Suprapubic skin (tissue), 4 donors: ENCODE results near the gene MSRB1. TPM values are rescaled to one million over a fixed set of nuclear protein-coding genes. Genes with fewer than 3 reads are reported as not detected.

ENCODE experiments used
- DNase-seq, 2 donors: peaks; one replicate each; pipeline ENCODE4 v3.0.0-alpha.2; 2019; ENCODE audit warnings: low spot score in 2 of 2
- H3K27ac ChIP-seq: fragments of 200-600 bp; sonication (generic); one replicate; pipeline ENCODE4 v1.5.1; 2019
- H3K27me3 ChIP-seq: fragments of 200-600 bp; sonication (generic); one replicate; pipeline ENCODE4 v1.5.1; 2019
- H3K36me3 ChIP-seq: fragments of 200-600 bp; sonication (generic); one replicate; pipeline ENCODE4 v1.5.1; 2019
- H3K4me1 ChIP-seq: fragments of 200-600 bp; sonication (generic); one replicate; pipeline ENCODE4 v1.5.1; 2019
- H3K4me3 ChIP-seq: fragments of 200-600 bp; sonication (generic); one replicate; pipeline ENCODE4 v1.5.1; 2019; ENCODE audit warnings: mild to moderate bottlenecking
- H3K9me3 ChIP-seq: fragments of 200-600 bp; sonication (generic); one replicate; pipeline ENCODE4 v1.5.1; 2019
- EP300 ChIP-seq: sonication (generic); formaldehyde crosslinking; IDR thresholded peaks from one replicate; pipeline ENCODE4 v1.6.1; 2017; ENCODE audit warnings: antibody characterized with exemption
- POLR2A ChIP-seq, 2 donors: fragments of 450-650 bp; IDR thresholded peaks; one replicate each; pipeline ENCODE4 v1.6.1; 2017; ENCODE audit warnings: antibody characterized with exemption in 2 of 2, mild to moderate bottlenecking in 2 of 2, moderate library complexity in 2 of 2
- POLR2AphosphoS5 ChIP-seq, 3 donors: sonication (generic); formaldehyde crosslinking; IDR thresholded peaks; one replicate each; pipeline ENCODE4 v1.6.1; 2017; ENCODE audit warnings: antibody characterized with exemption in 3 of 3
- WGBS: methylation state at CpG from one replicate; pipeline ENCODE4 v1.1.5; 2018; 5-methylcytosine and 5-hydroxymethylcytosine counted together
- total RNA-seq, 4 donors: library from RNA; depleted of rRNA; stranded (reverse); fragments of >200 nt; gene quantifications; one replicate each; pipeline ENCODE4 v1.1.0, GENCODE V29; 2016
- TF ChIP-seq, protein P1 (sequence below), 2 donors: fragments of 200-600 bp in 1 of 2; fragments of 450-650 bp in 1 of 2; sonication (generic) in 1 of 2; IDR thresholded peaks; one replicate each; pipeline ENCODE4 v1.5.1; 2016 to 2019; ENCODE audit warnings: antibody characterized with exemption in 2 of 2, mild to moderate bottlenecking in 1 of 2, moderate library complexity in 1 of 2

The MSRB1 gene
- total RNA-seq, 4 donors from 2014 or later, result 14.9 to 28.6 (median 23.5) TPM

DNA sequence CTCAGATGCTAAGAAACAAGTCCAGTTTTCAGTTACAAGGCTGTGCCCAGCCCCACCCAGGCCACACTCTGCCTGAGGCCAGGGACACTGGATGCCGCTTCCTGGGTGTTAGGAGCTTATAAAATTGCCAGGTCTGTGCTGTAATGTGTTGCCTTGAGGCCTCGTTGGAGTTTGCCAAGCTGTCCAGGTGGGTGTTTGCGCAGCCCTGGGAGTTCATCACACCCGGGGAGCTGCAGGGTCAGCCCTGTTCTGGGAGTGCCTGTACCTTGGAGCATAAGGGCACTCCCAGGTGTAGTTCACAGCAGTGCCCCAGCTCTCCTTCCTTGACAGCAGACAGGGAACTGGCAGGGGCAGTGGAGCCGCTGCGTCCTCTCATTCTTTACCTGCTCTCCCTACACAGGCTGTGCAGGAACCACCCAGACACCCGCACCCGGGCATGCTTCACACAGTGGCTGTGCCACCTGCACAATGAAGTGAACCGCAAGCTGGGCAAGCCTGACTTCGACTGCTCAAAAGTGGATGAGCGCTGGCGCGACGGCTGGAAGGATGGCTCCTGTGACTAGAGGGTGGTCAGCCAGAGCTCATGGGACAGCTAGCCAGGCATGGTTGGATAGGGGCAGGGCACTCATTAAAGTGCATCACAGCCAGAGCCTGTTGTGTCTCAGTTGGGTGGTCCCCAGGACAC lies 42.6 kb upstream of the MSRB1 start:
- no peak for DNase-seq
- H3K4me3 ChIP-seq, result no peak overlapping the region
- TF ChIP-seq, protein P1, sequence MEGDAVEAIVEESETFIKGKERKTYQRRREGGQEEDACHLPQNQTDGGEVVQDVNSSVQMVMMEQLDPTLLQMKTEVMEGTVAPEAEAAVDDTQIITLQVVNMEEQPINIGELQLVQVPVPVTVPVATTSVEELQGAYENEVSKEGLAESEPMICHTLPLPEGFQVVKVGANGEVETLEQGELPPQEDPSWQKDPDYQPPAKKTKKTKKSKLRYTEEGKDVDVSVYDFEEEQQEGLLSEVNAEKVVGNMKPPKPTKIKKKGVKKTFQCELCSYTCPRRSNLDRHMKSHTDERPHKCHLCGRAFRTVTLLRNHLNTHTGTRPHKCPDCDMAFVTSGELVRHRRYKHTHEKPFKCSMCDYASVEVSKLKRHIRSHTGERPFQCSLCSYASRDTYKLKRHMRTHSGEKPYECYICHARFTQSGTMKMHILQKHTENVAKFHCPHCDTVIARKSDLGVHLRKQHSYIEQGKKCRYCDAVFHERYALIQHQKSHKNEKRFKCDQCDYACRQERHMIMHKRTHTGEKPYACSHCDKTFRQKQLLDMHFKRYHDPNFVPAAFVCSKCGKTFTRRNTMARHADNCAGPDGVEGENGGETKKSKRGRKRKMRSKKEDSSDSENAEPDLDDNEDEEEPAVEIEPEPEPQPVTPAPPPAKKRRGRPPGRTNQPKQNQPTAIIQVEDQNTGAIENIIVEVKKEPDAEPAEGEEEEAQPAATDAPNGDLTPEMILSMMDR (IDR thresholded peaks at IDR 0.05), result no peak
- TF ChIP-seq POLR2AphosphoS5 (IDR thresholded peaks at IDR 0.05), result no peak
- TF ChIP-seq EP300, result no peak
- TF ChIP-seq POLR2A (IDR thresholded peaks at IDR 0.05), result no peak
- 81% methylated on average over 13 of the region's 14 CpGs for WGBS
- peaks cover 30% of the 10 kb centered on the region for H3K27me3 ChIP-seq
- H3K9me3 ChIP-seq, result no peaks in the 10 kb centered on the region
- peaks cover 12% of the 10 kb centered on the region for H3K36me3 ChIP-seq
- peaks cover 57% of the 10 kb centered on the region for H3K4me1 ChIP-seq
- H3K27ac ChIP-seq, result no peak overlapping the region

DNA sequence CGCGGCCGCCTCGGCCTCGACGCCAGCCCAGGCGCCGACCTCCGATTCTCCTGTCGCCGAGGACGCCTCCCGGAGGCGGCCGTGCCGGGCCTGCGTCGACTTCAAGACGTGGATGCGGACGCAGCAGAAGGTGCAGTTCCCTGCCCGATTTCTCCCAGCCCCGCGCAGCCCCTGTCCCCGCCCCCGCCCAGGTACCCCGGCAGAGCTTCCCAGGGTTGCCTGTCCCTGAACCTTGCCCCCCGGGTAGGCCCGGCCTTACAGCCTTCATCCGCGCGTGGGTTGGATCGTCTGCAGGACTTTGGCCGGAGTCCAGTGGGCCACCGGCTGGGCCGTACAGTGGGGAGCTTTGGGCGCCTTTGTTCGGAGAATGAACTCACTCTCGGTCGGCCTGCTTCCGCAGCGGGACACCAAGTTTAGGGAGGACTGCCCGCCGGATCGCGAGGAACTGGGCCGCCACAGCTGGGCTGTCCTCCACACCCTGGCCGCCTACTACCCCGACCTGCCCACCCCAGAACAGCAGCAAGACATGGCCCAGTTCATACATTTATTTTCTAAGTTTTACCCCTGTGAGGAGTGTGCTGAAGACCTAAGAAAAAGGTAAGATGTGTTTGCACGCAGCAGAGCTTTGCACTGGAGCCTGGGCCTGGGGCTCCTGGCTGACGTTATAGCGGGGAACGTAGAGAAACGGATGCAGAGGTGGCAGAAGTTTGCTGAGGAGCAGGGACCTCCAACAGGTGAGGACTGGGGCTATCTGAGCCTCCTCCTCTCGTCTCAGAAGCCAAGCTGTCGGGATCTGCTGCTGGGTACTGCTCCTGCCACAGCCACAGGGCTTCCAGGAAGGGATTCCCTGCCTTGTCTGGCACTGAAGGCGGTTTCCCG lies 41.6 kb upstream of the MSRB1 start:
- H3K9me3 ChIP-seq, result no peaks in the 10 kb centered on the region
- H3K4me1 ChIP-seq, result peaks cover 58% of the 10 kb centered on the region
- WGBS, result 19% methylated on average over 15 of the region's 58 CpGs
- peaks cover 12% of the 10 kb centered on the region for H3K36me3 ChIP-seq
- peaks cover 21% of the 10 kb centered on the region for H3K27me3 ChIP-seq
- DNase-seq, result no peak
- TF ChIP-seq EP300 (no peak), POLR2A (IDR thresholded peaks at IDR 0.05) (no peak), POLR2AphosphoS5 (IDR thresholded peaks at IDR 0.05) (no peak)
- TF ChIP-seq, protein P1 (IDR thresholded peaks at IDR 0.05), result no peak
- peak overlapping the region; percentile 74 for H3K4me3 ChIP-seq
- peak overlapping the region; percentile 74 for H3K27ac ChIP-seq

DNA sequence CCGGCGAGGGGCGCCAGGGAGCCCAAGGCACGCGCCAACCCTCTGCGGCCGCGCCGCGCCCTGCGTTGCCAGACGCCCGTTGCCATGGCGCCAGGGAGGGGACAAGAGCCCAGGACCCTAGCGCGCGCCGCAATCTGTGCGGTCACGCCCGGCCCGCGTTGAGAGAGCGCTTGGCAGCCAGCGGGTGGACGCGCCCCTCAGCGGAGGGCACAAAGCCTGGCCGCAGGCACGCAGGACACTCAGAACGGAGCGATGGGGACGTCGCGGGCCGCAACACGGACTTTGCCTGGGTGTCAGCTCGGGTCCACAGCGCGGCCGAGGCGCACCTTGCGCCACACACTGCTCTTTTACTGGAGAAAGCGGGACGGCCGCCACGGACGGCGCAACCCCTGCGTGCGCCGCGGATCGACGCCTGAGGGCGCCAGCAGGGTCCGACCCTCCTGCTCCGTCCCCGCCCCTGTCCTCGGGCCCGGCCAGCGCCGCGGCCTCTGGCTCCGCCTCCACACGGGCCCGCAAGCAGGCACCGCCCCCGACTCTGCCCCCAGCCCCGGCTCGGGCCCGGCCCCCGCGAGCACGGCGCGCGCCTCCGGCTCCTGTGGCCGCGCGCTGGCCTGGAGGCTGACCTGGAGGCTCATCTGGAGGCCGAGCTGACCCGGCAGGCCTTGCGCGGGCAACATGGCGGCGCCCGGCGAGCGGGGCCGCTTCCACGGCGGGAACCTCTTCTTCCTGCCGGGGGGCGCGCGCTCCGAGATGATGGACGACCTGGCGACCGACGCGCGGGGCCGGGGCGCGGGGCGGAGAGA lies 40.7 kb upstream of the MSRB1 start, which contains the start of gene GFER:
TSS of gene GFER (plus strand) at position 650 of the 803 bp plus-strand sequence. CDS start at position 676, 26 bp downstream.
- Histone ChIP-seq H3K4me3 (peak within 1 kb of the TSS; percentile 74), H3K9me3 (no peaks in the 10 kb centered on the region), H3K27ac (peak within 1 kb of the TSS; percentile 74), H3K4me1 (peaks cover 60% of the 10 kb centered on the region), H3K27me3 (peaks cover 19% of the 10 kb centered on the region), H3K36me3 (peaks cover 12% of the 10 kb centered on the region)
- TF ChIP-seq EP300, result no peak
- TF ChIP-seq POLR2A (IDR thresholded peaks at IDR 0.05), result no peak
- TF ChIP-seq, protein P1 (IDR thresholded peaks at IDR 0.05), result peak in 1 of 2 donors; percentile 7
- peak in 2 of 3 donors; percentile 22 to 64 for TF ChIP-seq POLR2AphosphoS5 (IDR thresholded peaks at IDR 0.05)
- peak; percentile 89 to 90 for DNase-seq
- 0% methylated on average over 3 of the region's 109 CpGs for WGBS

DNA sequence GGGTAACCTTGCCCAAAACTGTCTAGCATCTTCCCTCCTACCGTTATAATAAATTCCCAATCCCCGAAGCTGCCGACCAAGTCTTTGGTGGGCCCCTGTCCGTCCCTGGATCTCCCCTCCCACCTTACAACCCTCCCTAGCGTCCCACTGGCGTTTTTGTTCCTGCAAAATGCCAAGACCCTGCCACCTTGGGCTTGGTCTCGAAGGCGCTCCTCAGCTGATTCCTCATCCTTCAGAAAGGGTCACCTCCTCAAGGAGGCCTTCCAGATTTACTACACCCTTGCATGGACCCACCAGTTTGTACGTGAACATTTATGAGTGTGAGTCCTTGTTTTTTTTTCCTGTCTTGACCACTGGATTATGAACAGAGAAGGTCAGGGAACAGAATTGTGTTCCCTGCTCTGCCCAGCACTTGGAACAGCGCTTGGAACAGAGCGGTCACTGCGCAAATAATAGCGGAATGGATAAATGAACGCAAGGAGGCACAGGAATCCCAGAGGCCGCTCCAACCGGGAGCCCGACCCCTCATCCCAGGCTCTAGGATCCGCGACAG lies 40.1 kb upstream of the MSRB1 start:
- TF ChIP-seq POLR2A (IDR thresholded peaks at IDR 0.05) (no peak), EP300 (no peak), POLR2AphosphoS5 (IDR thresholded peaks at IDR 0.05) (no peak)
- TF ChIP-seq, protein P1 (IDR thresholded peaks at IDR 0.05), result no peak
- no peaks in the 10 kb centered on the region for H3K9me3 ChIP-seq
- peaks cover 22% of the 10 kb centered on the region for H3K27me3 ChIP-seq
- peaks cover 17% of the 10 kb centered on the region for H3K36me3 ChIP-seq
- H3K4me1 ChIP-seq, result peaks cover 66% of the 10 kb centered on the region
- peak overlapping the region; percentile 74 for H3K27ac ChIP-seq
- DNase-seq, result no peak
- peak overlapping the region; percentile 74 for H3K4me3 ChIP-seq
- 30% methylated on average over 19 of the region's 19 CpGs for WGBS
